Measurements from ENCODE around the gene RGL3.
"Not testable (repeated sequence)": the region's sequence is repeated elsewhere in the genome, so short reads cannot be mapped to it uniquely, and the experiment has no call there.

Gene RGL3

GRCh38 chr19:11418549-11419506, at the start of gene RGL3:
Gene RGL3 (minus strand): TSS chr19:11419314. CDS start chr19:11419278, 36 bp downstream.
- DNase-seq = no peak

GRCh38 chr19:11468266-11468845, 49.2 kb upstream of the RGL3 start:
- DNase-seq = not testable (repeated sequence)

- no peak for DNase-seq
Measured at GRCh38 chr19:11465600-11465999, 46.5 kb upstream of the RGL3 start.

- DNase-seq = no peak
Measured at GRCh38 chr19:11464333-11465265, 45.5 kb upstream of the RGL3 start.

- DNase-seq = no peak
Measured at GRCh38 chr19:11463391-11463790, 44.3 kb upstream of the RGL3 start.

- DNase-seq = no peak
Measured at GRCh38 chr19:11461453-11461852, 42.3 kb upstream of the RGL3 start.

GRCh38 chr19:11460207-11460606, 41.1 kb upstream of the RGL3 start:
- no peak for DNase-seq

- not testable (repeated sequence) for DNase-seq
Measured at GRCh38 chr19:11458912-11459311, 39.8 kb upstream of the RGL3 start.

GRCh38 chr19:11458236-11458900, 39.3 kb upstream of the RGL3 start:
- no peak for DNase-seq

- DNase-seq = no peak
Measured at GRCh38 chr19:11457831-11458230, 38.7 kb upstream of the RGL3 start.

- DNase-seq = no peak
Measured at GRCh38 chr19:11457115-11457514, 38.0 kb upstream of the RGL3 start.

- DNase-seq = no peak
Measured at GRCh38 chr19:11456659-11457058, 37.5 kb upstream of the RGL3 start.

- not testable (repeated sequence) for DNase-seq
Measured at GRCh38 chr19:11455233-11455554, 36.1 kb upstream of the RGL3 start.

GRCh38 chr19:11453468-11454341, 34.6 kb upstream of the RGL3 start:
- no peak for DNase-seq

- no peak for DNase-seq
Measured at GRCh38 chr19:11452620-11453310, 33.7 kb upstream of the RGL3 start.

GRCh38 chr19:11451871-11452619, 32.9 kb upstream of the RGL3 start:
- no peak for DNase-seq

- DNase-seq = no peak
Measured at GRCh38 chr19:11451327-11451870, 32.3 kb upstream of the RGL3 start.

GRCh38 chr19:11450570-11451326, 31.6 kb upstream of the RGL3 start:
- no peak for DNase-seq

GRCh38 chr19:11448923-11449554, 29.9 kb upstream of the RGL3 start:
- DNase-seq = no peak
